Prostate gland (tissue), 2 donors: Measurements from ENCODE around the gene KCNQ5. TPM values are rescaled to one million over a fixed set of nuclear protein-coding genes. Genes with fewer than 3 reads are reported as not detected.

Experiments
- DNase-seq: peaks from one replicate; pipeline ENCODE4 v3.0.0-alpha.2; 2019; ENCODE audit warnings: low spot score
- H3K27ac ChIP-seq, 2 donors: fragments of 200-600 bp; sonication (generic); 2 replicates each; pipeline ENCODE4 v1.5.1; 2017 to 2019
- H3K27me3 ChIP-seq: fragments of 200-600 bp; sonication (generic); replicated peaks from 2 replicates; pipeline ENCODE4 v1.5.1; 2019; ENCODE audit not compliant: insufficient read depth
- H3K36me3 ChIP-seq, 2 donors: fragments of 200-600 bp; sonication (generic); 1 replicate in 1 of 2; 2 replicates in 1 of 2; pipeline versions ENCODE4 v1.5.1 to v1.8.1; 2017 to 2019
- H3K4me1 ChIP-seq: fragments of 200-600 bp; sonication (generic); replicated peaks from 2 replicates; pipeline ENCODE4 v1.5.1; 2019
- H3K4me3 ChIP-seq, 2 donors: fragments of 200-600 bp; sonication (generic); 2 replicates each; pipeline ENCODE4 v1.5.1; 2017 to 2019
- H3K9me3 ChIP-seq: fragments of 200-600 bp; sonication (generic); 2 replicates; pipeline ENCODE4 v1.5.1; 2017
- CTCF ChIP-seq, 4 experiments: fragments of 200-600 bp in 2 of 4; fragments of 450-650 bp in 2 of 4; sonication (generic) in 2 of 4; IDR thresholded peaks; 1 replicate in 3 of 4; 2 replicates in 1 of 4; pipeline ENCODE4 v1.5.1; 2016 to 2019; ENCODE audit warnings: antibody characterized with exemption in 4 of 4, mild to moderate bottlenecking in 2 of 4, moderate library complexity in 2 of 4
- POLR2A ChIP-seq: fragments of 450-650 bp; IDR thresholded peaks from one replicate; pipeline ENCODE4 v1.6.1; 2016; ENCODE audit warnings: antibody characterized with exemption, mild to moderate bottlenecking
- POLR2AphosphoS5 ChIP-seq: sonication (generic); formaldehyde crosslinking; IDR thresholded peaks from one replicate; pipeline ENCODE4 v1.6.1; 2017; ENCODE audit warnings: antibody characterized with exemption
- WGBS: methylation state at CpG from one replicate; pipeline ENCODE4 v1.1.5; 2018; 5-methylcytosine and 5-hydroxymethylcytosine counted together
- intact Hi-C: fragments of 100-400 bp; cut with DNase I; formaldehyde crosslinking; loops from one replicate; pipeline ENCODE4 v1.14.2; 2022
- total RNA-seq, 2 donors: library from RNA; depleted of rRNA; stranded (reverse); fragments of >200 nt; gene quantifications; one replicate each; pipeline ENCODE4 v1.1.0, GENCODE V29; 2016

KCNQ5 gene
- total RNA-seq, 2 donors from 2014 or later = 3.6 to 4.1 TPM

- no peak for DNase-seq
- Histone ChIP-seq H3K36me3 (no peaks in the 10 kb centered on the region), H3K4me3 (no peak overlapping the region), H3K27me3 (no peaks in the 10 kb centered on the region), H3K9me3 (no peaks in the 10 kb centered on the region), H3K4me1 (no peaks in the 10 kb centered on the region), H3K27ac (no peak overlapping the region)
- 93% methylated on average over 6 of the region's 6 CpGs for WGBS
- intact Hi-C loops = no loop called here
- TF ChIP-seq POLR2AphosphoS5 (no peak), CTCF (IDR thresholded peaks at IDR 0.05) (no peak), POLR2A (no peak)
These were observed 284.0 kb downstream of the KCNQ5 start for GRCh38 chr6:72905705-72906478.

- H3K36me3 ChIP-seq = no peaks in the 10 kb centered on the region
- no peak overlapping the region for H3K4me3 ChIP-seq
- intact Hi-C loops = no loop called here
- no peaks in the 10 kb centered on the region for H3K4me1 ChIP-seq
- H3K27ac ChIP-seq = no peak overlapping the region
- WGBS = 44% methylated on average over 2 of the region's 2 CpGs
- H3K9me3 ChIP-seq = no peaks in the 10 kb centered on the region
- no peaks in the 10 kb centered on the region for H3K27me3 ChIP-seq
- TF ChIP-seq POLR2AphosphoS5 (no peak), POLR2A (no peak), CTCF (IDR thresholded peaks at IDR 0.05) (no peak)
- no peak for DNase-seq
These were observed 289.7 kb downstream of the KCNQ5 start for GRCh38 chr6:72911463-72912155.

GRCh38 chr6:72913797-72914196, 291.9 kb downstream of the KCNQ5 start:
- Histone ChIP-seq H3K9me3 (no peaks in the 10 kb centered on the region), H3K4me3 (no peak overlapping the region), H3K27ac (no peak overlapping the region), H3K36me3 (no peaks in the 10 kb centered on the region), H3K27me3 (no peaks in the 10 kb centered on the region), H3K4me1 (no peaks in the 10 kb centered on the region)
- 95% methylated on average over 1 of the region's 1 CpG for WGBS
- no peak for DNase-seq
- intact Hi-C loops = no loop called here
- TF ChIP-seq POLR2AphosphoS5 (no peak), CTCF (IDR thresholded peaks at IDR 0.05) (no peak), POLR2A (no peak)

- Histone ChIP-seq H3K4me1 (no peaks in the 10 kb centered on the region), H3K9me3 (no peaks in the 10 kb centered on the region), H3K4me3 (no peak overlapping the region), H3K27ac (no peak overlapping the region), H3K36me3 (no peaks in the 10 kb centered on the region), H3K27me3 (no peaks in the 10 kb centered on the region)
- no peak for TF ChIP-seq POLR2AphosphoS5
- TF ChIP-seq CTCF (IDR thresholded peaks at IDR 0.05) = no peak
- TF ChIP-seq POLR2A = no peak
- DNase-seq = no peak
- intact Hi-C loops = no loop called here
- WGBS = 80% methylated on average over 6 of the region's 6 CpGs
These were observed 294.4 kb downstream of the KCNQ5 start for GRCh38 chr6:72916298-72916697.

- no peak for DNase-seq
- intact Hi-C loops = no loop called here
- no peak for TF ChIP-seq POLR2AphosphoS5
- TF ChIP-seq CTCF (IDR thresholded peaks at IDR 0.05) = no peak
- no peak for TF ChIP-seq POLR2A
- H3K36me3 ChIP-seq = no peaks in the 10 kb centered on the region
- no peaks in the 10 kb centered on the region for H3K4me1 ChIP-seq
- no peak overlapping the region for H3K27ac ChIP-seq
- H3K27me3 ChIP-seq = no peaks in the 10 kb centered on the region
- H3K4me3 ChIP-seq = no peak overlapping the region
- WGBS = 91% methylated on average over 1 of the region's 1 CpG
- H3K9me3 ChIP-seq = no peaks in the 10 kb centered on the region
These were observed 295.0 kb downstream of the KCNQ5 start for GRCh38 chr6:72916906-72917305.
